WERI-Rb-1 (cell line): ENCODE measurements around the gene PSMD4.
"Not testable (repeated sequence)": the region's sequence is repeated elsewhere in the genome, so short reads cannot be mapped to it uniquely, and the experiment has no call there.

Experiments used
- DNase-seq: peaks from one replicate; pipeline ENCODE4 v3.0.0-alpha.2; 2020
- H3K27ac ChIP-seq: fragments of 250-450 bp; sonication (Bioruptor Pico); 2 replicates; pipeline ENCODE4 v1.5.1; 2020; ENCODE audit warnings: mild to moderate bottlenecking, moderate library complexity
- H3K27me3 ChIP-seq: fragments of 250-450 bp; sonication (Bioruptor Pico); 2 replicates; pipeline ENCODE4 v1.5.1; 2021; ENCODE audit warnings: mild to moderate bottlenecking, low read depth, moderate library complexity; ENCODE audit not compliant: insufficient read depth, severe bottlenecking
- H3K36me3 ChIP-seq: fragments of 250-450 bp; sonication (Bioruptor Pico); 2 replicates; pipeline ENCODE4 v1.5.1; 2020; ENCODE audit warnings: mild to moderate bottlenecking, moderate library complexity
- H3K4me3 ChIP-seq: 2 replicates; pipeline ENCODE4 v1.5.1; 2011; ENCODE audit warnings: low read depth, mild to moderate bottlenecking, control low read depth, low read length
- H3K9me3 ChIP-seq: fragments of 250-450 bp; sonication (Bioruptor Pico); 2 replicates; pipeline ENCODE4 v1.5.1; 2021; ENCODE audit warnings: mild to moderate bottlenecking, moderate library complexity; ENCODE audit not compliant: severe bottlenecking
- TF ChIP-seq, protein P1 (sequence below): IDR thresholded peaks from 2 replicates; pipeline ENCODE4 v1.5.1; 2011; ENCODE audit warnings: low read depth, mild to moderate bottlenecking, control low read depth, inconsistent platforms, low read length

The PSMD4 gene

DNA sequence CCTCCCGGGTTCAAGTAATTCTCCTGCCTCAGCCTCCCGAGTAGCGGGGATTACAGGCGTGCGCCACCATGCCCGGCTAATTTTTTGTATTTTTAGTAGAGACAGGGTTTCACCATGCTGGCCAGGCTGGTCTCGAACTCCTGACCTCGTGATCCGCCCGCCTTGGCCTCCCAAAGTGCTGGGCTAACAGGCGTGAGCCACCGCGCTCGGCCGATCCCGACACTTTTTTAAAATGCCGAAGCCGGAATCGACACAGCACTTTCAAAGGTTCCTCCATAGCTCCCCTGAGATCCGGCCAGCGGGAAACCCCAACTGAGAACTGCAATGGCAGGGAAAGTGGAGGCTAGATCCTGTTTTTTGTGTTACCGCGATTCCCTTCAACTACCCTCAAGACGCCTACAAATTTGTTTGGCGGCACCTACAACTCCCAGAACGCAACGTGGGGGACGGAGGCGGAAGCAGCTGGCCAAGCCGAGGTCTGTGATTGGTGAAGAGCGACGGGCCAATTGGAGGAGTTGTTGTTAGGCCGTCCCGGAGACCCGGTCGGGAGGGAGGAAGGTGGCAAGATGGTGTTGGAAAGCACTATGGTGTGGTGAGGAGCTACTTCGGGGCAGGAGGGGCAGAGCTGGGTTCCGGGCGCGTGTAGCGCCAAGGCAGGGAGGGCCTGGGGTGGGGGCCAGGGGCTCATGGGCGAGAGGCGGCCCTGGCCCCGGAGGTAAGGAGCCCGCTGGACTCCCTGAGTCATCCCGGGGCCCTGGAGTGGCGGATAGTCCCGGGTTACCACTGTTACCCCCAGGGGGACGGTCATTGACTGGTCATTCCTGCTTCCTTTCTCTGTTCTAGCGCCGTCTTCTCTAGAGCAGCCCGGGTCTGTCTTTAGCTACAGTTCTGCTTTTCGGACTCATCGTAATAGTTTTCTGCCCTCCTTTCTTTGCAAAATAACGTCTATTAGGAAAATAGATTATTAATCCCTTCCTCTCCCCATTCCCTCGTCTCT is at the start of gene PSMD4:
Gene PSMD4, plus strand, starts transcription at position 518 of the 997 bp plus-strand sequence. Its CDS starts 49 bp downstream, at position 567.
- DNase-seq, result peak; percentile 100
- Histone ChIP-seq H3K27me3 (no peaks in the 10 kb centered on the region), H3K9me3 (peaks cover 3% of the 10 kb centered on the region), H3K4me3 (peak within 1 kb of the TSS; percentile 82), H3K36me3 (peaks cover 37% of the 10 kb centered on the region), H3K27ac (peak within 1 kb of the TSS; percentile 89)
- TF ChIP-seq, protein P1, sequence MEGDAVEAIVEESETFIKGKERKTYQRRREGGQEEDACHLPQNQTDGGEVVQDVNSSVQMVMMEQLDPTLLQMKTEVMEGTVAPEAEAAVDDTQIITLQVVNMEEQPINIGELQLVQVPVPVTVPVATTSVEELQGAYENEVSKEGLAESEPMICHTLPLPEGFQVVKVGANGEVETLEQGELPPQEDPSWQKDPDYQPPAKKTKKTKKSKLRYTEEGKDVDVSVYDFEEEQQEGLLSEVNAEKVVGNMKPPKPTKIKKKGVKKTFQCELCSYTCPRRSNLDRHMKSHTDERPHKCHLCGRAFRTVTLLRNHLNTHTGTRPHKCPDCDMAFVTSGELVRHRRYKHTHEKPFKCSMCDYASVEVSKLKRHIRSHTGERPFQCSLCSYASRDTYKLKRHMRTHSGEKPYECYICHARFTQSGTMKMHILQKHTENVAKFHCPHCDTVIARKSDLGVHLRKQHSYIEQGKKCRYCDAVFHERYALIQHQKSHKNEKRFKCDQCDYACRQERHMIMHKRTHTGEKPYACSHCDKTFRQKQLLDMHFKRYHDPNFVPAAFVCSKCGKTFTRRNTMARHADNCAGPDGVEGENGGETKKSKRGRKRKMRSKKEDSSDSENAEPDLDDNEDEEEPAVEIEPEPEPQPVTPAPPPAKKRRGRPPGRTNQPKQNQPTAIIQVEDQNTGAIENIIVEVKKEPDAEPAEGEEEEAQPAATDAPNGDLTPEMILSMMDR, result no peak

- not testable (repeated sequence) for H3K9me3 ChIP-seq, DNase-seq, H3K4me3 ChIP-seq, H3K27me3 ChIP-seq, H3K27ac ChIP-seq
- H3K36me3 ChIP-seq, result peaks cover 97% of the 10 kb centered on the region
Observed at GRCh38 chr1:151205381-151205965, 49.1 kb upstream of the PSMD4 start.

- no peak for DNase-seq
- TF ChIP-seq, protein P1, result no peak
- peaks cover 96% of the 10 kb centered on the region for H3K36me3 ChIP-seq
- H3K4me3 ChIP-seq, result no peak overlapping the region
- no peak overlapping the region for H3K27ac ChIP-seq
- H3K9me3 ChIP-seq, result no peaks in the 10 kb centered on the region
- no peaks in the 10 kb centered on the region for H3K27me3 ChIP-seq
Observed at GRCh38 chr1:151210830-151211229, 43.7 kb upstream of the PSMD4 start.

GRCh38 chr1:151211972-151212705 is 42.4 kb upstream of the PSMD4 start:
- Histone ChIP-seq H3K9me3 (no peaks in the 10 kb centered on the region), H3K36me3 (peaks cover 91% of the 10 kb centered on the region), H3K4me3 (no peak overlapping the region), H3K27ac (no peak overlapping the region), H3K27me3 (no peaks in the 10 kb centered on the region)
- TF ChIP-seq, protein P1, result no peak
- DNase-seq, result no peak

DNA sequence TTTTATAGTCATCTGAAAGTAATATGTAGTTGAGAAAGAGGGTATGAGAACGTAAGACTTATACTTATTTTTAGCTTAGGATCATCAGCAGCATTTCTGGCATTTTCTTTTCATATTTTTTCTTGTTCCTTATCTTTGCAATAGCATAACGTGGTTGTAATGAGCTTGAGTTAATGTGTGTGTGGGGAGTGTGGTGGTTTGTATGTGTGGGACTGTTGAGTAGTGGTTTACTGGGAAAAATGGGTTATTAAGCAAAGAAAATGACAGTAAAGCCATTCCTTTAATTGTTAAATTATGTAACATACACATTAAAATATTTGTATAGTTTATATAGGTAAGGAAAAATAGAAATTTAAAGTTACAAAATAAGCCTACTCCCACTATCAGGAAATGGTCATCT is 41.0 kb upstream of the PSMD4 start:
- H3K27me3 ChIP-seq, result no peaks in the 10 kb centered on the region
- DNase-seq, result no peak
- TF ChIP-seq, protein P1, result no peak
- peaks cover 92% of the 10 kb centered on the region for H3K36me3 ChIP-seq
- H3K4me3 ChIP-seq, result no peak overlapping the region
- H3K27ac ChIP-seq, result no peak overlapping the region
- H3K9me3 ChIP-seq, result no peaks in the 10 kb centered on the region

GRCh38 chr1:151221616-151222015 is 32.9 kb upstream of the PSMD4 start:
- H3K27me3 ChIP-seq, result no peaks in the 10 kb centered on the region
- H3K27ac ChIP-seq, result no peak overlapping the region
- DNase-seq, result no peak
- TF ChIP-seq, protein P1, result no peak
- no peak overlapping the region for H3K4me3 ChIP-seq
- peaks cover 84% of the 10 kb centered on the region for H3K36me3 ChIP-seq
- no peaks in the 10 kb centered on the region for H3K9me3 ChIP-seq
